Activated CD4-positive, alpha-beta T cell treated with anti-CD3 and anti-CD28 coated beads, Interleukin-2, amount 10 ng/mL, durations not matched to agents 24 days and 14 days (primary cell): ENCODE data around the gene LTF. TPM values are rescaled to one million over a fixed set of nuclear protein-coding genes. Genes with fewer than 3 reads are reported as not detected.

Experiments used
- DNase-seq: peaks from one replicate; pipeline ENCODE4 v3.0.0; 2022
- H3K27ac Mint-ChIP-seq: one replicate; pipeline ENCODE4 v1.8.0; 2022; ENCODE audit warnings: mild to moderate bottlenecking, mixed read lengths
- H3K27me3 Mint-ChIP-seq: one replicate; pipeline ENCODE4 v1.8.0; 2022; ENCODE audit warnings: mixed read lengths
- H3K36me3 Mint-ChIP-seq: one replicate; pipeline ENCODE4 v1.8.0; 2022; ENCODE audit warnings: low read depth, mild to moderate bottlenecking, mixed read lengths
- H3K4me1 Mint-ChIP-seq: one replicate; pipeline ENCODE4 v1.8.0; 2021; ENCODE audit warnings: mixed read lengths
- H3K4me3 Mint-ChIP-seq: one replicate; pipeline ENCODE4 v1.8.0; 2022; ENCODE audit warnings: mild to moderate bottlenecking, moderate library complexity, mixed read lengths
- H3K9me3 Mint-ChIP-seq: one replicate; pipeline ENCODE4 v1.8.0; 2021; ENCODE audit warnings: mixed read lengths
- intact Hi-C: fragments of 100-400 bp; cut with micrococcal nuclease; formaldehyde crosslinking; loops from one replicate; pipeline ENCODE4 v1.15.1; 2023
- total RNA-seq: library from RNA; stranded (reverse); gene quantifications from 2 replicates; pipeline ENCODE4 v1.2.3, GENCODE V29; 2022

Gene LTF
- total RNA-seq: not detected in 2 replicates

GRCh38 chr3:46464326-46465195 lies at the start of gene LTF:
TSS of gene LTF (minus strand) at chr3:46464905. CDS start at chr3:46464867, 38 bp downstream.
- Mint-ChIP-seq H3K9me3 (no peaks in the 10 kb centered on the region), H3K27me3 (peaks cover 64% of the 10 kb centered on the region), H3K27ac (no peak within 1 kb of the TSS), H3K4me1 (no peaks in the 10 kb centered on the region), H3K4me3 (no peak within 1 kb of the TSS), H3K36me3 (no peaks in the 10 kb centered on the region)
- intact Hi-C loops: no loop called here
- DNase-seq: no peak

GRCh38 chr3:46512191-46512749 lies 47.6 kb upstream of the LTF start:
- Mint-ChIP-seq H3K27me3 (peaks cover 24% of the 10 kb centered on the region), H3K27ac (no peak overlapping the region), H3K4me1 (no peaks in the 10 kb centered on the region), H3K9me3 (no peaks in the 10 kb centered on the region), H3K4me3 (no peak overlapping the region), H3K36me3 (no peaks in the 10 kb centered on the region)
- DNase-seq: no peak
- intact Hi-C loops: no loop called here

GRCh38 chr3:46509661-46510187 lies 45.0 kb upstream of the LTF start:
- no peaks in the 10 kb centered on the region for H3K36me3 Mint-ChIP-seq
- peaks cover 7% of the 10 kb centered on the region for H3K4me1 Mint-ChIP-seq

GRCh38 chr3:46508850-46509591 lies 44.3 kb upstream of the LTF start:
- Mint-ChIP-seq H3K4me1 (peaks cover 8% of the 10 kb centered on the region), H3K27me3 (peaks cover 26% of the 10 kb centered on the region), H3K36me3 (no peaks in the 10 kb centered on the region), H3K4me3 (no peak overlapping the region), H3K27ac (no peak overlapping the region), H3K9me3 (no peaks in the 10 kb centered on the region)
- intact Hi-C loops: no loop called here
- DNase-seq: no peak

More at GRCh38 chr3:46509661-46510187, 45.0 kb upstream of the LTF start:
- H3K9me3 Mint-ChIP-seq: no peaks in the 10 kb centered on the region
- no peak for DNase-seq
- intact Hi-C loops: no loop called here
- no peak overlapping the region for H3K4me3 Mint-ChIP-seq
- H3K27ac Mint-ChIP-seq: no peak overlapping the region
- peaks cover 28% of the 10 kb centered on the region for H3K27me3 Mint-ChIP-seq

- H3K9me3 Mint-ChIP-seq: no peaks in the 10 kb centered on the region
- H3K36me3 Mint-ChIP-seq: no peaks in the 10 kb centered on the region
- DNase-seq: no peak
- intact Hi-C loops: no loop called here
- no peak overlapping the region for H3K27ac Mint-ChIP-seq
- peaks cover 10% of the 10 kb centered on the region for H3K4me1 Mint-ChIP-seq
- H3K27me3 Mint-ChIP-seq: peaks cover 14% of the 10 kb centered on the region
- no peak overlapping the region for H3K4me3 Mint-ChIP-seq
Observed at GRCh38 chr3:46506526-46506925, 41.8 kb upstream of the LTF start.

- Mint-ChIP-seq H3K9me3 (no peaks in the 10 kb centered on the region), H3K4me1 (peaks cover 10% of the 10 kb centered on the region), H3K4me3 (no peak overlapping the region), H3K27me3 (peaks cover 10% of the 10 kb centered on the region), H3K36me3 (no peaks in the 10 kb centered on the region), H3K27ac (no peak overlapping the region)
- no peak for DNase-seq
- intact Hi-C loops: no loop called here
Observed at GRCh38 chr3:46505953-46506352, 41.2 kb upstream of the LTF start.

- peaks cover 12% of the 10 kb centered on the region for H3K4me1 Mint-ChIP-seq
- DNase-seq: no peak
- H3K27ac Mint-ChIP-seq: no peak overlapping the region
- no peaks in the 10 kb centered on the region for H3K36me3 Mint-ChIP-seq
- H3K27me3 Mint-ChIP-seq: peaks cover 7% of the 10 kb centered on the region
- intact Hi-C loops: no loop called here
- H3K4me3 Mint-ChIP-seq: no peak overlapping the region
- H3K9me3 Mint-ChIP-seq: no peaks in the 10 kb centered on the region
Observed at GRCh38 chr3:46504789-46505188, 40.1 kb upstream of the LTF start.

GRCh38 chr3:46503200-46503874 lies 38.6 kb upstream of the LTF start:
- intact Hi-C loops: no loop called here
- Mint-ChIP-seq H3K9me3 (no peaks in the 10 kb centered on the region), H3K27ac (no peak overlapping the region), H3K4me1 (peaks cover 12% of the 10 kb centered on the region), H3K27me3 (peaks cover 7% of the 10 kb centered on the region), H3K36me3 (no peaks in the 10 kb centered on the region), H3K4me3 (no peak overlapping the region)
- no peak for DNase-seq

- Mint-ChIP-seq H3K36me3 (no peaks in the 10 kb centered on the region), H3K27ac (no peak overlapping the region), H3K4me1 (peaks cover 12% of the 10 kb centered on the region), H3K4me3 (no peak overlapping the region), H3K9me3 (no peaks in the 10 kb centered on the region), H3K27me3 (peaks cover 7% of the 10 kb centered on the region)
- no peak for DNase-seq
- intact Hi-C loops: no loop called here
Observed at GRCh38 chr3:46501702-46502101, 37.0 kb upstream of the LTF start.

GRCh38 chr3:46500656-46501635 lies 36.2 kb upstream of the LTF start:
- H3K4me3 Mint-ChIP-seq: no peak overlapping the region
- intact Hi-C loops: no loop called here

GRCh38 chr3:46498916-46499519 lies 34.3 kb upstream of the LTF start:
- Mint-ChIP-seq H3K27ac (no peak overlapping the region), H3K4me1 (peaks cover 6% of the 10 kb centered on the region), H3K36me3 (no peaks in the 10 kb centered on the region), H3K27me3 (peaks cover 3% of the 10 kb centered on the region), H3K9me3 (no peaks in the 10 kb centered on the region), H3K4me3 (no peak overlapping the region)
- DNase-seq: no peak
- intact Hi-C loops: no loop called here

More at GRCh38 chr3:46500656-46501635, 36.2 kb upstream of the LTF start:
- no peaks in the 10 kb centered on the region for H3K9me3 Mint-ChIP-seq
- H3K27me3 Mint-ChIP-seq: peaks cover 5% of the 10 kb centered on the region
- DNase-seq: no peak
- H3K36me3 Mint-ChIP-seq: no peaks in the 10 kb centered on the region
- no peak overlapping the region for H3K27ac Mint-ChIP-seq
- H3K4me1 Mint-ChIP-seq: peaks cover 13% of the 10 kb centered on the region

- Mint-ChIP-seq H3K9me3 (no peaks in the 10 kb centered on the region), H3K4me1 (peaks cover 4% of the 10 kb centered on the region), H3K27me3 (peaks cover 6% of the 10 kb centered on the region), H3K4me3 (no peak within 1 kb of the TSS), H3K36me3 (no peaks in the 10 kb centered on the region), H3K27ac (no peak within 1 kb of the TSS)
- intact Hi-C loops: no loop called here
- no peak for DNase-seq
Observed at GRCh38 chr3:46497556-46498265, 33.0 kb upstream of the LTF start, which contains the start of gene RTP3. TSS of gene RTP3 (plus strand) at chr3:46497976. CDS start at chr3:46498063, 87 bp downstream.
